ENCODE results near the gene ZNF443. TPM values are rescaled to one million over a fixed set of nuclear protein-coding genes. Genes with fewer than 3 reads are reported as not detected.

Gene ZNF443
- 3.6 and 5.6 TPM in 2 replicates for total RNA-seq

DNA sequence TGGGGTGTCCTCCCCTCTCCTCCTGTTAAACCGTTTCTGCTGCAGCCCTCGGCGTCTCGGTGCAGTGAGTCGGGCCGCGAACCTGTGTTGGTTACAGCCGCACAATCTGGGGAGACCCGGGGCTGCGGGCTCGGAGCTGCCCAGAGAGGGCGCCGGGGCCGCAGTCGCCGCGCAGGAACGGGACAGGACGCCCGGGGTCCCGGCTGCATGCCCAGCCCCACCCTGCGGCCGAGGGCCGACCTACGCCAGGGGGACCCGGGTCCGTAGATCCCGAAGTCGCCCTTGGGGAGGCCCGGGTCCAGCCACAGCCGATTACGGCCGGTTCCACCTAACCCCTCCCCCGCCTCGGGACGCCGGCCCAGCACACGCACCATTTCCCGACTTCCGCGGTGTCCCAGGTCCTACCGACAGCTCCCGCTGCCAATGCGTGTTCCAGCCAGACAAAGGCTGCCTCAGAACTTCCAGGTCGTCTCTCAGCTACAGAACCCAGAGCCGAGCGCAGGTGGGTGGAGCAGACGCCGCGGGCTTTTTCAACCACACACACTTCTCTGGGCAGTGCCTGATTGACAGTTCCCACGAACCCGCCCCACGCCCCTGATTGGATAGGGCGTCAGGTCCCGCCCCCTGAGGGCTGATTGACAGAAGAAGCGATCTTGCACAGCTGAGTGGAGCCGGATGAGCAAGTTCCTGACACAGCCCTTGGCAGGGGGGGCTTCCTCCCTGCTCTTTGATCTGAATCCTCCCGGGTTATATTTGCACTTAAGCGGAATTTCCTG lies at the start of gene ZNF443:
Gene ZNF443 (minus strand): TSS at position 481 of the 776 bp plus-strand sequence. CDS start 107 bp downstream, at position 374.

DNA sequence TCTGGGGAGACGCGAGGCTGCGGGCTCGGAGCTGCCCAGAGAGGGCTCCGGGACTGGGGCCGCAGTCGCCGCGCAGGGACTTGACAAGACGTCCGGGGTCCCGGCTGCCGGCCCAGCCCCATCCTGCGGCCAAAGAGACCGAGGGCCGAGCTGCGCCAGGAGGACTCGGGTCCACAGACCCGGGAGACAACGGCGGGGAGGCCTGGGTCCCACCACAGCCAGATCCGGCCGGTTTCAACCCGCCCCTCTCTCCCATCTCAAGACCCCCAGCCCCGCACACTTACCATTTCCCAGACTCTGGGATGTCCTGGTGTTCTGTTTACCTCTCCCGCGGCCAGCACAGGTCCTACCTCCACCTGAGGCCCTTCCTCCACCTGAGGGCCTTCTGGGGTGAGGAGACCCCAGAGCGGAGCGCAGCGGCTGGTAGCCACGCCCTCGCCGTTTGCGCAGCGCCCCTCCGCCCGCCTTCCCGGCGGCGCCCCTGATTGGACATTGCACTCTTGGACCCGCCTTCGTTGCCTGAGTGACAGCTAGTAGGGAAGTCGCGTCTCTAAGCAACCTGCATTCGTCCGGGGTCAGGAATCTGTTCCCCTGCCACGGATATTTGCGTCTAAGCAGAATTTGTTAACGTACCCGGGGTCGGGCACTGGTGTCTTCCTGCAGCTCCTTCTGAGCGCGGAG lies 43.7 kb upstream of the ZNF443 start, which contains the start of gene ZNF709:
Gene ZNF709 (minus strand): TSS at position 446 of the 681 bp plus-strand sequence. CDS start 159 bp downstream, at position 287.

DNA sequence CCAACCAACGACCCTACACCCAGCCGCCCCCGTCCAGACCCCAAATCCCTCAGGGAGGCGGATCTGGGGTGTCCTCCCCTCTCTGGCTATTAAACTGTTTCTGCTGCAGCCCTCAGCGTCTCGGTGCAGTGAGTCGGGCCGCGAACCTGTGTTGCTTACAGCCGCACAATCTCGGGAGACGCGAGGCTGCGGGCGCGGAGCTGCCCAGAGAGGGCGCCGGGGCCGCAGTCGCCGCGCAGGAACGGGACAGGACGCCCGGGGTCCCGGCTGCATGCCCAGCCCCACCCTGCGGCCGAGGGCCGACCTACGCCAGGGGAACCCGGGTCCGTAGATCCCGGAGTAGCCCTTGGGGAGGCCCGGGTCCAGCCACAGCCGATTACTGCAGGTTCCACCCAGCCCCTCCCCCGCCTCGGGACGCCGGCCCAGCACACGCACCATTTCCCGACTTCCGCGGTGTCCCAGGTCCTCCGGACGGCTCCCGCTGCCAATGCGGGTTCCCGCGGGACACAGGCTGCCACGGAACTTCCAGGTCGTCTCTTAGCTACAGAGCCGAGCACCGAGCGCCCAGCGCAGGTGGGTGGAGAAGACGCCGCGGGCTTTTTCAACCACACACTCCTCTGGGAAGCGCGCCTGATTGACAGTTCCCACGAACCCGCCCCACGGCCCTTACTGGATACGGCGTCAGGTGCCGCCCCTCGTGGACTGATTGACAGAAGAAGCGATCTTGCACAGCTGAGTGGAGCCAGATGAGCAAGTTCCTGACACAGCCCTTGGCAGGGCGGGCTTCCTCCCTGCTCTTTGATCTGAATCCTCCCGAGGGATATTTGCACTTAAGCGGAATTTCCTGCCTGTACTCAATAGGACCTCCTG lies 40.0 kb downstream of the ZNF443 start, which contains the start of gene ZNF799:
Gene ZNF799 (minus strand): TSS at position 639 of the 870 bp plus-strand sequence. CDS start 201 bp downstream, at position 438.

Other genes starting within 250 kb of the ZNF443 start
- gene ZNF44, start 146.1 kb downstream of the ZNF443 start, total RNA-seq, result 3.9 and 8.2 TPM in 2 replicates
- 0.30 and 0.65 TPM in 2 replicates for gene ZNF563, start 107.4 kb downstream of the ZNF443 start, total RNA-seq
- gene ZNF442, start 75.3 kb downstream of the ZNF443 start, total RNA-seq, result 0.32 and 1.1 TPM in 2 replicates
- 4.2 and 5.5 TPM in 2 replicates for gene ZNF799, start 39.8 kb downstream of the ZNF443 start, total RNA-seq
- 2.3 and 4.6 TPM in 2 replicates for gene ZNF709, start 43.8 kb upstream of the ZNF443 start, total RNA-seq
- gene ZNF564, start 110.5 kb upstream of the ZNF443 start, total RNA-seq, result 6.2 and 8.2 TPM in 2 replicates
- 4.5 and 7.8 TPM in 2 replicates for gene ZNF490, start 169.8 kb upstream of the ZNF443 start, total RNA-seq
- gene ZNF791, start 169.9 kb upstream of the ZNF443 start, total RNA-seq, result 10.8 and 14.9 TPM in 2 replicates
- gene MAN2B1, start 225.7 kb upstream of the ZNF443 start, total RNA-seq, result 20.5 and 24.0 TPM in 2 replicates
- 8.8 and 9.6 TPM in 2 replicates for gene WDR83, start 225.8 kb upstream of the ZNF443 start, total RNA-seq
- 59.4 and 60.9 TPM in 2 replicates for gene DHPS, start 240.9 kb upstream of the ZNF443 start, total RNA-seq
- gene GNG14, start 247.0 kb upstream of the ZNF443 start, total RNA-seq, result not detected in 2 replicates